Measurements from ENCODE around the gene NDST1.
A peak's percentile ranks its signal among the peaks of the same experiment; 100 is the strongest.

NDST1 gene

DNA sequence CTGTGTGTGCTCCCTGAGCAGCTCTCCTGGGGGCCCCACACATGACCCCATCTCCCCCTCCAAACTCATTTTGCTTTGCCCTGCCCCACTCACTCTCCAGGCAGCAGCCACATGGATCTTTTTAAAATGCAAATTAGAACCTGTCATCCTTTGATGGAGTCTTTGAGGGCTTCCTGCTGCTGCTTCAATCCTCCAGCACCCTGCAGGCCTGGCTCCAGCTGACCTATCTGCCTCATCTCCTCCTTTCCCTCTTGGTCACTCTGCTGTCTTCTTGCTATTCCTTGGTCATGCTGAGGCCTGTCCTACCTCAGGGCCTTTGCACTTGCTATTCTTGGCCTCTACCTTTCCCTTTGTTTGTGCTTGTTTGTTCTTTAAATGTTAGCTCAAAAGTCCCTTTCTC lies 17.9 kb downstream of the NDST1 start:
- DNase-seq: no peak

DNA sequence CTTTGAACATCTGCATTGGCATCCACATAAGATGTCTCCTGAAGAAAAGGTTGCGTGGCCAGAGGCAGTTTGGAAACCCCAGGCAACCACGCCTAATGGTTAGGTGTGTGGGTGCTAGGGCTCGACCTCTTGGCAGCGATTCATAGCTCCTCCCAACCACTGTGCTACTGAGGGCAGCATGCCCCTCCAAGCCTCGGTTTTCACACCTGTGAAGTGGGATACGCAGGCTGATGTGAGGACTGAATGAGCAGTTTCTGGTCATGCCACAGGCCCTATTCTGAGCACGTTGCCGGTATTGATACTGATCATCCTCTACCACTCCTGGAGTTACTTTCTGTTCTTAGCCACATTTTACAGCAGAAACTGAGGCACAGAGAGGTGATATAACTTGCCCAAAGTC lies 19.1 kb downstream of the NDST1 start:
- DNase-seq: no peak

DNA sequence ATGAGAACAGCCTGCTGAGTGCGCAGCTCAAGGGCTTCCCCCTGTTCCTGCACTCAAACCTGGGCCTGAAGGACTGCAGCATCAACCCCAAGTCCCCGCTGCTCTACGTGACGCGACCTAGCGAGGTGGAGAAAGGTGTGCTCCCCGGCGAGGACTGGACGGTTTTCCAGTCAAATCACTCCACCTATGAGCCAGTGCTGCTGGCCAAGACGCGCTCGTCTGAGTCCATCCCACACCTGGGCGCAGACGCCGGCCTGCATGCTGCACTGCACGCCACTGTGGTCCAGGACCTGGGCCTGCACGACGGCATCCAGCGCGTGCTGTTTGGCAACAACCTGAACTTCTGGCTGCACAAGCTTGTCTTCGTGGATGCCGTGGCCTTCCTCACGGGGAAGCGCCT lies 19.9 kb downstream of the NDST1 start:
- no peak for DNase-seq

DNA sequence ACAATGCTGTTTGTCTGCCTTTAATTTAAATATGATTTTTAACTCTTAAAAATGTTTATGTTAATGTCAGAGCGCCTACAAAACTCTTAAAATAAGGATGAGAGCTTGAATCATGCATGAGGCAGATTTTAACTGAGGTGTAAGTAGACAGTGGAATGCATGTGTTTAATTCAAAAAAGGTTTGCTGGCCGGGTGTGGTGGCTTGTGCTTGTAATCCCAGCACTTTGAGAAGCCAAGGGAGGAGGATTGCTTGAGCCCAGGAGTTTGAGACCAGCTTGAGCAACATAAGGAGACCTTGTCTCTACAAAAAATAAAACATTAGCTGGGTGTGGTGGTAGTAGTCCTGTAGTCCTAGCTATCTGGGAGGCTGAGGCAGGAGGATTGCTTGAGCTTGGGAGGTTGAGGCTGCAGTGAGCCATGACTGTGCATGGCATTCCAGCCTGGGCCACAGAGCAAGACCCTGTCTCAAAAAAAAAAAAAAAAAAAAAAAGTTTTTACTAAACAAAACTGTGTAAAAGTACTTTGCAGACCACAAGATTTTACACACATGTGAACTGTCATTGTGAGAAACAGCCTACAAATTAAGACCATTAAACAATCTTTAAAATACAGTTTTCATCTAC lies 21.1 kb downstream of the NDST1 start:
- no peak for DNase-seq

DNA sequence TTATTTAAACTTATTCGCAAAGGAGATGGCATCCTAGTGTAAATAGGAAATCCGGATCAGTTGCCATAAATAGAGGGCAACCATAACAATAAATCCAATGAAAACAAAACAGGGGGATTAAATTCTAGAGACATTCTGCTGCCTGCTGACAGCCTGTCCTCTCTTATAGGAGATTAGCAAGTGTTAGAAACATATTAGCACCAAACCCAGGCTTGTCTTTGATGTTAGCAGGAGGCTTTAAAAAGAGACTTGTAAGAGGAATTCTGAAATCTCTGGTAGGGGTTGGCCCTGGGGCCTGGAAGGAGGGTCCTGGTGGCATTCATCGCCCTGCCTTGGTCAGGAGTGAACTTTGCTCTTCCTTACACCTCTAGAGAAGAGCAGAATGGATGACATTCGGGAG lies 21.6 kb downstream of the NDST1 start:
- DNase-seq: no peak

DNA sequence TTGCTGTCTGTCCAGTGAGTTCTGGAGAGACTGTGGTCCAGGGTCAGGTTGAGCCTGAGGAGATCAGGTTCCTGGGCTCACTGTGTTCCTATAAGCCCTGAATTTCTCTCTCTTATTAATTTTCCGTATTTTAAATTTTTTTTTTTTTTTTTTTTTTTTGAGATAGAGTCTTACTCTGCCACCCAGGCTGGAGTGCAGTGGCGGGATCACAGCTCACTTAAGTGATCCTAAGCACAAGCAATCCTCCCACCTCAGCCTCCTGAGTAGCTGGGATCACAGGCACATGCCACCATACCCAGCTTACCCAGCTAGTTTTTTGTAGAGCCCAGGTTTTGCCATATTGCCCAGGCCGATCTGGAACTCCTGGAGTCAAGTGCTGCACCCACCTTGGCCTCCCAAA lies 22.5 kb downstream of the NDST1 start:
- no peak for DNase-seq

DNA sequence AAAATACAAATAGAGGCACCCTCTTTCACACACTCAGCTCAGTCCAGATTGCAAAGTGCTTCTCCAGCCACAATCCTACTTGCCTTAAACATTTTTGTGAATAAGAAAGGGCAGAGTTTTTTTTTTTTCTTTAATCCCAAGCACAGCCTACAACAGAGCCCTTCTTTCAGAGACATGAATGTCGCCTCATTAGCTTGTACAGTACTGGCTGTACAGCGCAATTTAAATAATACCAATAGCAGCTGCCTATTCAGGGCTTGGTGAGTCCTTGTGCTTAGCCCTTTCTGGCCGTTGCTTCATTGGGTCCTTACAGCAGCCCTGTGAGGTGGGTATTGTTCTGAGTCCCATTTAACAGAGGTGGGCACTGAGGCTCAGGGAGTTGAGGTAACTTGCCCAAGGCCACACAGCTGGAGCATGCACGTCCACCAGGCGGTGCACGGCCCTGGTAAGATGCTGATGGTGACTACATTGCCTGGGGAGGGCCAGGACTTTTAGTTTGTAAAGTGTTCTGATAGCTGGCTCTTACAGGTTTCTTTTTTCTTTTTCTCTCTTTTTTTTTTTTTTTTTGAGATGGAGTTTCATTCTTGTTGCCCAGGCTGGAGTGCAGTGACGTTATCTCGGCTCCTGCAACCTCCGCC lies 23.1 kb downstream of the NDST1 start:
- DNase-seq: no peak

DNA sequence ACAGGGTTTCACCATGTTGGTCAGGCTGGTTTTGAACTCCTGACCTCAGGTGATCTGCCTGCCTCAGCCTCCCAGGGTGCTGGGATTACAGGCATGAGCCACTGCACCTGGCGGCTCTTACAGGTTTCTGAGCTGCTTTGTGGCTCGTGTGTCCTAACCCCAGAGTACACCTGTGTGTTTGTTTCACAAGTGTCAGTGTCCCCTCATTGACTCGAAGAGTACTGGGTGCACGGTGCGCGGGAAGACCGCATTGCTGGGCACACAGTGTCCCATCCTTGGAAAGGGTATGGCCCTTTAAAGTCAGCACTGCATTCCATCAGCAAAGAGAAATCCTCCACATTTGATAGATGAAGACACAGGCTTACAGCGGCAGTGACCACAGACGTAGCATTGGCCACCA lies 23.8 kb downstream of the NDST1 start:
- no peak for DNase-seq

DNA sequence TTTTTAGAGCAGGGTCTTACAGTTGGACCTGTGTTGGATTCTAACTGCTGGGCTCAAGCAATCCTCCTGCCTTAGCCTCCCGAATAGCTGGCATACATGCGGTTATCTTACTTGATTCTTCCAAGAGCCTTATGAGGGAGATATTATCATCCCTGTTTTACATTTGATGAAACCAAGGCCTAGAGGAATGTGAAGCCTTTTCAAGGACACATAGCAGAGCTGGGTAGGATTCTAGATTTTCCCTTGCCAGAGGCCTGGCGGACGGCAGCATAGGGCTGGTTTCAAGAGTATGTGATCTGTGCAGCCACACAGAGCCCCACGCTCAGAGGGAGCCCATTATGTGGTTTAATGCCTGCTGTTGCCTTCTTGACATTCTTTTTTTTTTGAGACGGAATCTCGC lies 24.2 kb downstream of the NDST1 start:
- no peak for DNase-seq

DNA sequence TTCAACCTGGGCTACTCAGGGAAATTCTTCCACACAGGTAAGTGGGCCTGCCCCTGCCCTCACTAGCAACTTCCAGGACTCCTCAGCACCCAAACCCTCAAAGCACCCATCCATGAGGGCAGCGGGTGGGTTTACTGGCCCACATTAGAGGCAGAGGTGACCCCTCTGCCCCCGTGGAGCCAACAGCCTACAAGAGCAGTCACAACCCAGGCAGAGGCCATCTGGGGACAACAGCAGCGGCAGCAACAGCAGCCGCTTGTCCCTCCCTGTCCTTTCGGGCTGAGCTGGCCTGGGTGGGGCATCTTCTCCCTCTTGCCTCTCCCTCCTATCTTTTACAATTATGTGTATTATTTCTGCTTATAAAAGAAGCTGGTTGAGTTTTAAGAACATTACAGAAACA lies 25.1 kb downstream of the NDST1 start:
- no peak for DNase-seq

DNA sequence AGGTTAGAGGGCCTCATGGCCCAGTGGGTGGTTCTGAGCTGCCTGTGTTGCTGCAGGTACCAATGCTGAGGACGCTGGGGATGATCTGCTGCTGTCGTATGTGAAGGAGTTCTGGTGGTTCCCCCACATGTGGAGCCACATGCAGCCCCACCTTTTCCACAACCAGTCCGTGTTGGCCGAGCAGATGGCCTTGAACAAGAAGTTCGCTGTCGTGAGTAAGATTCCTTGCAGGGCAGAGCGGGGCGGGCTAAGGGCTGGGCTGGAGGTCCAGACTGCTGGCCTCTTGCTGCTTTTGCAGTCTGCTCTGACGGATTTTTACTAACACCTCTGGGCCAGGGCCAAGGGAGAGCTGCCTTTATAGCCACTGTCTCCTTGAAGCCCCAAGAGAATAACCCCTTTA lies 26.9 kb downstream of the NDST1 start:
- DNase-seq: no peak

DNA sequence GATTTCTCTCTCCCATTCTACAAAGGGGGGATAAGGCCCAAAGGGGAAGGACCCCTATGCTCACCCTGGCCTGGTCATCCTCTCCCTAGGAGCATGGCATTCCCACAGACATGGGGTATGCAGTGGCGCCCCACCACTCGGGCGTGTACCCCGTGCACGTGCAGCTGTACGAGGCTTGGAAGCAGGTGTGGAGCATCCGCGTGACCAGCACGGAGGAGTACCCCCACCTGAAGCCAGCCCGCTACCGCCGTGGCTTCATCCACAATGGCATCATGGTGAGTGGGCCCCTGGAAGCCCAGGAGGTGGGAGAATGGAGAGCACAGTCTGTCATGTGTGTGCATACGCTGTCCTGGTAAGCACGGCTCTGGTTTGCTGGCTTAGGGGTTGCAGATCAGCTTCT lies 27.7 kb downstream of the NDST1 start:
- no peak for DNase-seq

DNA sequence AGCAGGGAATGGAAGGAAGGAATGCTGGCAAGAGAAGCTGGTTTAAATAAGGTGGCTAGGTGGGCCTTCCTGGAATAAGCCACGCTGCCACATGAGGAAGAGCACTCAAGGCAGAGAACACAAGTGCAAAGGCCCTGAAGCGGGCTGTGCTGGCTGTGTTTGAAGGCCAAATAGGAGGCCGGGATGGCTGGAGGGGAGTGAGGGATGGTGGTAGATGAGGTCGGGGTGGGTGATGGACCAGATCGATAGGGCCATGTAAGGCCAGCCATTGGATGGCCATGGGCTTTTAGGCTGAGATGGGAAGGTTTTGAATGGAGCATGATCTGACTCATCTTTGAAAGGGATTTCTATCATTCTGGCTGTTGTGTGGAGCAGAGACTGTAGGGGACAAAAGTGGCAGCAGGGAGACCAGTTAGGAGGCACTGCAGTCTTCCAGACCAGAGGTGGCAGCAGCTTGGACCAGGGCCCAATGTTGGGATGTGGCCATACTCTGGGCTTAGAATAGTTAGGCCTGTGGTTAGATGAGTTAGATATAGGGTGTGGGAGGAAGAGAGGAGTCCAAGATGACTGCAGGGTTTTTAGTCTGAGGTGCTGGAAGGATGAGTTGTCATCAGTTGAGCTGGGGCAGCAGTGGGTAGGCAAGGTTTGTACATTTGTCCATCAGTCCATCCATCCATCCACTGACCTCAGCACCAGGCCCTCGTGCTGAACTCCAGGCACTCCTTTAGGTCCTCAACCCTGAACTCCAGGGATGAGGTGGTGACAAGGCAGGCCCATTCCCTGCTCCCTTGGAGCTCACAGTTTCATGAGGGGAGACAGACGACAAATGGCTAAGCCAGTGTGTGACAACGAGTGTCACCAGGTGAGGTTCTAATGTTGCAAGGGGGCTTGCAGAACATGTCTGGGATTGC lies 30.3 kb downstream of the NDST1 start:
- DNase-seq: no peak

DNA sequence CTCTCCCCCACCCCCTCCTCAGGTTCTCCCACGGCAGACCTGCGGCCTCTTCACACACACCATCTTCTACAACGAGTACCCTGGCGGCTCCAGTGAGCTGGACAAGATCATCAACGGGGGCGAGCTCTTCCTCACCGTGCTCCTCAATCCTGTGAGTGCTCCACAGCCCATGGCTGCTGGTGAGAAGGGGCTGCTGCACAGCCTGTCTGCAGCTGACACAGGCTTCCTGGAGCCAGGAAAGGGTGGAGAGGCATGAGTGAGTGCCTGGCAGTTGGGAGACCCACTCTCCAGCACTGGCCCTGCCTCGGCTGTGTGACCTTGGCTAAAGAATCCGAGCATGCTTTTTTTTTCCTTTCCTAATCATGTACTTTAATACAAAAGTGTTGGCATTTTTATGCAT lies 31.3 kb downstream of the NDST1 start:
- no peak for DNase-seq

DNA sequence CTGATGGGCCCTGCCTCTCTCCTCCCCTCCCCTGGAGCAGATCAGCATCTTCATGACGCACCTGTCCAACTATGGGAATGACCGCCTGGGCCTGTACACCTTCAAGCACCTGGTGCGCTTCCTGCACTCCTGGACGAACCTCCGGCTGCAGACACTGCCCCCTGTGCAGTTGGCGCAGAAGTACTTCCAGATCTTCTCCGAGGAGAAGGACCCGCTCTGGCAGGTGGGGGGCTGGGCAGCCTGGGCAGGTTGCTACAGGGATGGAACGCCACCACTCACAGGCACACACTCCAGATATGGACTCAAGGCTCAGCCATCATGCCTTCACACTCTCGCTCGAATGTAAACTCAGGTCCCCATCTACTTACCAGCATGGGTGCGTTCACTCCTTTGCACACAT lies 32.1 kb downstream of the NDST1 start:
- DNase-seq: no peak

DNA sequence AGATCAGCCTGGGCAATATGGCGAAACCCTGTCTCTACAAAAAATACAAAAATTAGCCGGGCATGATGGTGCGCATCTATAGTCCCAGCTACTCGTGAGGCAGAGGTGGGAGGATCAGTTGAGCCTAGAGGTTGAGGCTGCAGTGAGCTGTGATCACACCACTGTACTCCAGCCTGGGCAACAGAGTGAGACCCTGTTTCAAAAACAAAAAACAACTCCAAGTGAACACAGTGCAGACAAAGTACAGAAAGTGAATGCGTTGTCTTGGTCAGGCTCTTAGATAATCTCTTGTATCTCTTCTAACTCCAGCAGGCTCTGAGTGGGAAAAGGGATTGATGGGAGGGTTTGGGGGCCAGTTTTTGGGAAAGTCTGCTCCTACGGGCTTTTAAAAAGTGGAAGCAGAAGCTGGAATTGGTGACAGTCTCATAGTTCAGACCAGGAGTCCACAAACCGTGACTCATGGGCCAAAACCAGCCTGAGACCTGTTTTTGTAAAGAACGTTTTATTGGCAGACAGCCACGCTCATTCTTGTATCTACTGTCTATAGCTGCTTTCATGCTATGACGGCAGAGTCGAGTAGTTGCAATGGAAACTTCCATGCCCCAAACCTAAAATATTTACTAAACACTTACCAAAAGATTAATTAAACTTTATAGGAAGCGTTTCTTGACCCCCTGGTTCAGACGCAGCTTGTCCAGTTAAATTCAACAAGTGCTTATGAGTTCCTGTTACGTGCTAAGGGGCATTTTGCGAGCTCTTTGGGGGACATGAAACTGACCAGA lies 32.9 kb downstream of the NDST1 start:
- DNase-seq: no peak

DNA sequence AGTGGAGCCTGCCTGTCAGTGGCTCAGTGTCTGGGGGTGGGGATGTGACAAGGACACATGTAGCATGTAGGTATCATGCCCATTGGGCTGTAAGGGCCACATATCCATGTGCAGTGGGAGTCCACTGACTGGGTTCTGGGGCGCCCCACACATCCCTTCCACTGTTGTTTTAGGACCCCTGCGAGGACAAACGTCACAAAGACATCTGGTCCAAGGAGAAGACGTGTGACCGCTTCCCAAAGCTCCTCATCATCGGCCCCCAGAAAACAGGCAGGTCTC lies 33.4 kb downstream of the NDST1 start:
- DNase-seq: no peak

DNA sequence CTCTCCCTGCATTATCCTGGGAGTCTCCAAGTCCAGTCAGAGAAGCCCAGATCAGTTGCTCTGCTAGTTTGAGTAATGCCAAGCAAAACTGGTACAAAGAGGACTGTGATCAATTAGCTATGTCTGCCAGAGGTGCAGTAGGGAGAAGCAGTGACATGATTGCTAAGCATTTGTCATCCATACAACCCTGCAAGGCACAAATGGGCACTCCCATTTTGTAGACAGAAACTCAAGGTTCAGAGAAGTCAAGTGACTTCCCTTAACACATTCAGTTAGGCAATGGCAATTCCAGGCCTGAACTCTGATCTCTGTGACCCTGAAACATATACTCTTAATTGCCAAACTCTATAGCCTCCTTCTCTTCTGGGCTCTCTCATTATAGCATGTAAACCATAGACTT lies 34.0 kb downstream of the NDST1 start:
- no peak for DNase-seq

DNA sequence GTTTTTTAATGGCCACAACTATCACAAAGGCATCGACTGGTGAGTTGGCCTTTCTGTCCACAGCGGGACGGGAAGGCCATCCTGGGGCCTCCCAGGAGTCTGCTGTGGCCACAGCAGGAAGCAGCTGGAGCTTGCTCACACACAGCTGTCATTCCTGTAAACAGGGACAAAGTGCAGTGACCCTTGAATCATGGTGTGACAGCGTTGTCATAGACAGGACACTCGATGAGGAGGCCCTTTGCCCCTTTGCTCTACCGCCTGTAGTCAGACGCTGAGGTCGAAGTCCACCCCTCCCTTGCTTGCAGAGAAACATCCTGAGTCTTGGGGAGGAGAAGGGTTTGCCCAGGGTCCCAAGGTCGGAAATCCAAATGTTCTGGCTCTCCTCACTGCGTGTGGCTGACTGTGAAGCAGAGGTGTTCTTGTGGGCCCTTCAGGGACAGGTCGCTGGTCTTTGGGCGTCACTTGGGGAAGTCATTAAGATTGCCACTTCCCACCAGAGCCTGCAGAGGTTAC lies 35.1 kb downstream of the NDST1 start:
- no peak for DNase-seq

DNA sequence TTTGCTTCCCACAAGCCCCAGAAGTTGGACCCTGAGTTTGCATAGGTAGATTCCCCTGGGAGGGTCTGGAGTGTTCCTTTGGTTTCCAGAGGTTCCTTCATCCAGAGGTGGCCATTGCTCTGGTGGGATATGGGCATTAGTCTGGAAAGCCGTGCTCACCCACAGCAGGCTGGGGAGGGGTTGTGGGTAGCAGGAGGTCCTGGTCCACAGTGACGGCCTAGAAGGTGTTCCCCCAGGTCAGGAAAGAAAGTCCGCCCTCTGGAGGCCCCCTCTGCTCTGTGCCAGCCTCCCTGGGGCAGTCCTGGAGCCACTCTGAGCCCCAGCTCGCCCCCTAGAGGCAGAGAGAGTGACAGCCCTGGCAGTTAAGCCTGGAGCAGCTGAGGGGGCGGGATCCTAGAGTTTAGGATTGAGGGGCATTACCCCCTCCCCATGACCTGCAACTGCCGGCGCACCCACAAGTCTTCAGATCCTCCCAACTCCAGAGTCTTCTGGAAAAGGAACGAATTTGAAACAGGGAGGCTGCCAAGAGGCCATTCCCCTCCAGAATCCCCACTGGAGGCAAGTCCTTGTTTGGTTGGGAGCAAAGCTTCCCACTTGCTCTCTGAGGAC lies 36.8 kb downstream of the NDST1 start:
- peak; percentile 78 for DNase-seq

DNA sequence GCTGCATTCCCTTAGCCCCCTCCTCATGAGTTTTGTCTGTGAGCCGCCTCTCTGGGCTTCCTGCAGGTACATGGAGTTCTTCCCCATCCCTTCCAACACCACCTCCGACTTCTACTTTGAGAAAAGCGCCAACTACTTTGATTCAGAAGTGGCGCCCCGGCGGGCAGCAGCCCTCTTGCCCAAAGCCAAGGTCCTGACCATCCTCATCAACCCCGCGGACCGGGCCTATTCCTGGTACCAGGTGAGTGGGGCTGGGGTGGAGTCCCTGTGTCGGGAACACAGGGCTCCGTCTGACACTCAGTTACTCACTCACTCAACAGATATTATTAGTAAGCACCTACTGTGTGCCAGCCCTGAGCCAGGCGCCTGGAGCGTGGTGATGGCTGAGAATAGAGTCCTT lies 37.3 kb downstream of the NDST1 start:
- DNase-seq: no peak

DNA sequence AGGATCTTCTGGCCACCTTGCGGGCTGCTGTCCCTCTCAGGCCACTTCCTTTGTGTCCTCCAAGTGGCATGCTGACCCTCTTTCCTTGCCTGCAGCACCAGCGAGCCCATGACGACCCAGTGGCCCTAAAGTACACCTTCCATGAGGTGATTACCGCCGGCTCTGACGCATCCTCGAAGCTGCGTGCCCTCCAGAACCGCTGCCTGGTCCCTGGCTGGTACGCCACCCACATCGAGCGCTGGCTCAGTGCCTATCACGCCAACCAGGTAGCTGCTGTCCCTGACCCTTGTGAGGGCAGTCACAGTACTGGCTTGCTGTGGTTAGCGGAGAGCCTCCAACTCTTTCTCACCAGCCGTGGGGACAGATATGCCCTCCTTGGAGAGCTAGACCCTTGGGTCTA lies 40.2 kb downstream of the NDST1 start:
- DNase-seq: no peak

DNA sequence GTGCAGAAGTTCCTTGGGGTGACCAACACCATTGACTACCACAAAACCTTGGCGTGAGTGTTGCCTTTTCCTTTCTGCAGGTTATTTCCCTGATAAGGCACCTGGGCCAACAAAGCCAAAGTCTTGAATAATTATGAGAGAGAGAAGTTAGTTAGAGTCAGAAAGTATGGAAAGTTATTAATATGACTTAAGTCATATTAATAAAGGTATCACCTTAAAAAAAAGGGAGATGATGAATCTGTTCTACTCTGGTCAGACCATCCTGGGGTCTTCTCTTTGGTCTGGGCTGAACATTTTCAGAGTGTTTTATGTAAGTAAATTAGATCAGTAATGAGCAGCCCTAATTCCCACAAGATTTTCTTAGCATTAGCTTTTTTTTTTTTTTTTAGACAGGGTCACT lies 41.8 kb downstream of the NDST1 start:
- DNase-seq: no peak

All from activated CD8-positive, alpha-beta memory T cell treated with anti-CD3 and anti-CD28 coated beads for 24 hours (primary cell).